GM12865 (cell line): ENCODE data around the gene AOC1.

ENCODE experiments used
- DNase-seq: peaks from one replicate; pipeline ENCODE4 v3.0.0; 2010; ENCODE audit warnings: low read depth
- H3K4me3 ChIP-seq: 2 replicates; pipeline ENCODE4 v1.5.1; 2011; ENCODE audit warnings: mild to moderate bottlenecking, low read depth, low read length, control low read depth
- TF ChIP-seq, protein P1 (sequence below): IDR thresholded peaks from 2 replicates; pipeline ENCODE4 v1.5.1; 2011; ENCODE audit warnings: low read length, control low read depth, low read depth, inconsistent platforms; ENCODE audit not compliant: insufficient read depth; ENCODE audit errors: missing control alignments

Gene AOC1

DNA sequence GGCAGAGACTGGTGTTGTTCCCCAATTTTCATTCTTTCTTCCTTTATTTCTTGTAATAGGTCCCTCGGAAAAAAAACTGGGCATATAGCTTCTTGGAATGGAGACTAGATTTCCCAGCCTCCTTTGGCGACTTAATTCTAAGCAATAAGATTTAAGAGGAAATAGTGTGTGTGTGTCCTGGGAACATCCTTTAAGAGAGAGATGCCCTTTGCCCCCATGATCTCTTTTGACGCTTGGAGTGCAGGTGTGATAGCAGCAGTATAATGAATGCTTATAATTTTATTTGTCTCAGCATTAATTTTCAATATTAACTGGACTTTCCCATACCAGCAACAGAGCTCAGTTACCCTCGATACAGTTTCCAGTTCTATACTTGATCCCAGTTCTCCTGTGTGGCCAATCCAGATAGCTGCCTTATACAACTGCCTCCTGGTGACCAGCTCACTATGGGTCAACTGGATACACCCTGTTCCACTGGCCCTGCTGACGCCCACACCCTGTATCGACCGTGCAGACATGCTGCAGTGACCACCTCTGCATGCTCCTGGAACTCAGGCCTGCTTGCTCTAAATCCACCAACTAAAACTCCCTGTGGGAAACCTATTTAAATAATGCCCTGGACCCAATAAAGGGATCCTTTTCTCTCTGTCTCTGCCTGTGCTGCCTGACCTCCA is 37.9 kb upstream of the AOC1 start:
- no peak overlapping the region for H3K4me3 ChIP-seq
- DNase-seq, result no peak
- TF ChIP-seq, protein P1, sequence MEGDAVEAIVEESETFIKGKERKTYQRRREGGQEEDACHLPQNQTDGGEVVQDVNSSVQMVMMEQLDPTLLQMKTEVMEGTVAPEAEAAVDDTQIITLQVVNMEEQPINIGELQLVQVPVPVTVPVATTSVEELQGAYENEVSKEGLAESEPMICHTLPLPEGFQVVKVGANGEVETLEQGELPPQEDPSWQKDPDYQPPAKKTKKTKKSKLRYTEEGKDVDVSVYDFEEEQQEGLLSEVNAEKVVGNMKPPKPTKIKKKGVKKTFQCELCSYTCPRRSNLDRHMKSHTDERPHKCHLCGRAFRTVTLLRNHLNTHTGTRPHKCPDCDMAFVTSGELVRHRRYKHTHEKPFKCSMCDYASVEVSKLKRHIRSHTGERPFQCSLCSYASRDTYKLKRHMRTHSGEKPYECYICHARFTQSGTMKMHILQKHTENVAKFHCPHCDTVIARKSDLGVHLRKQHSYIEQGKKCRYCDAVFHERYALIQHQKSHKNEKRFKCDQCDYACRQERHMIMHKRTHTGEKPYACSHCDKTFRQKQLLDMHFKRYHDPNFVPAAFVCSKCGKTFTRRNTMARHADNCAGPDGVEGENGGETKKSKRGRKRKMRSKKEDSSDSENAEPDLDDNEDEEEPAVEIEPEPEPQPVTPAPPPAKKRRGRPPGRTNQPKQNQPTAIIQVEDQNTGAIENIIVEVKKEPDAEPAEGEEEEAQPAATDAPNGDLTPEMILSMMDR, result no peak

DNA sequence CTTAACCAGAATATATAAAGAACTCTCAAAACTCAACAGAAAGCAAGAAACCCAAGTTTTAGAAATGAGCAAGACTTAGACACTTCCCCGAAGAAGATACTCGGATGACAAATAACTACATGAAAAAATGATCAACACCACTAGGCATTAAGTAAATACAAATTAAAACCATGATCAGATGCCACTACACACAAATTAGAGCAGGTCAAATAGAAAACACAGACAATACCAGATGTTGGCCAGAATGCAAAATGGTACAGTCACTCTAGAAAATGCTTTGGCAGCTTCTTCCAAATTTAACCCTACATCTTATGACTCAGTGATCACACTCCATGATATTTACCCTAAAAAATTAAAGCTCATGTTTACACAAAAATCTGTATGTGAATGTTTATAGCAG is 33.3 kb upstream of the AOC1 start:
- DNase-seq, result no peak
- H3K4me3 ChIP-seq, result no peak overlapping the region
- TF ChIP-seq, protein P1, result no peak

DNA sequence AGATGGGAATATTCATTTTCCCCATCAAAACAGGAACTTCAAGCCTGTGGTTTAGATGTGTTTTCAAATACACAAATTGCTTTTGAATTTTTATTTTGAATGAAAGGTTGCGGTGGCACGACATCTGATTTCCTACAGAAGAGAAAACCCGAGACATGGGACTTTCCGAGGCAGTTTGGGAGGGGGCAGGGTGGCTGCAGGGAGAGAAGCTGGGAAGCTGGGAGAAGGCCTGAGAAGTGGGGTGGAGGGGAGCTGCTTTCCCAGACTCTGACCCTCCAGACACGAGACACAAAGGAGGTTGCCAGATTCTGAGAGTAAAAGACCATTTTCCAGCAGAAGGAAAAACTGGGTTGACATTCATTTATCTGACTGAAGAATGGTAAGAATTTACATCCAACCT is 32.2 kb upstream of the AOC1 start:
- peak; percentile 13 for DNase-seq
- TF ChIP-seq, protein P1, result no peak
- H3K4me3 ChIP-seq, result no peak overlapping the region

GRCh38 chr7:150820578-150821198 is 31.6 kb upstream of the AOC1 start:
- DNase-seq, result peak; percentile 12
- TF ChIP-seq, protein P1, result no peak
- no peak overlapping the region for H3K4me3 ChIP-seq

DNA sequence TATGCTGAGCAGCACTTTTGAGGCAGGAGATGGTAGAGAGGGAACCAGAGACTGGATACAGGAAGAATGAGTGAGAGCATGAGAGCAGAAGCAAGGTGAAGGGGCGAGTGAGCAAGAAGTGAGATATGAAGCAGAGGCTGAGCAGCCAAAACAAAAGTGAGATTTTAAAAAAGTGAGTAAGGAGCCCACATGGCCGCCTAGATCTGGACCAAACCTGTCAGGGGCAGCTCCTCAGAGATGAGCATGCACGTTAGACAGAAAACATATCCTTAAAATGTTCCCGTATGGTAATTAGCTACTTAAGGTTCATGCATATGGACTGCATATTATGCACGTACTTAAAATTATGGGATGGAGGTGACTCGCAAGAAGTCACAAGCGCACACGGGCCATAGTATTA is 29.3 kb upstream of the AOC1 start:
- no peak for DNase-seq
- TF ChIP-seq, protein P1, result no peak
- no peak overlapping the region for H3K4me3 ChIP-seq

DNA sequence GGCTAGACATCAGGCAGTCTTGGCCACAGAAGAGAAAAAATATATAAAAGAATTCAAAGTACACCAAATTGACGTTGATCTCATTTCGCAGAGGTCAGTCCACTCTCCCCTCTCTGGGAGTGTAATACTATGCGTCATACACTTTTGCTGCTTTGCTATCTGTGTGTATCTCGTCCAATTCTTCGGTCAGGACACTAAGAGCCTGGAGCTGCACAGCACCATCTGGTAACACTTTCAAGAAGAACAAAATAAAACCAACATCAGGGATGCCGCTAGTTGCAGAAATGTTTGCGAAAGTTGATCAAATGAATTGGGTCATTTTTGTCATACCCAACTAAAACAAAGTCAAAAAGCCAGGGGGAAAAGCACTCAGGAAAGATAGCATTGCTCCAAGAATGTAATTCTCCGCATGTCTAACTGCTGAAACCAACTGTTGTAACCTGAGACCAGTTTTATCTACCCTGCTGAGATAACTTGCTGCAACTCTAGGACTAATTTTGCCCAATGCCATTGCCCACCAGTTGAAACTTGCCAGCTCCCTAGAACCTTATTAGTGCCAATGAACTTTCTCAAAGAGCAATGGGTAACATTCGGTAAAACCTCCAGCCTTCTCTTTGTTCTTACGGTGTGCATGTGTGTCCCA is 28.7 kb upstream of the AOC1 start:
- H3K4me3 ChIP-seq, result no peak overlapping the region
- no peak for DNase-seq
- TF ChIP-seq, protein P1, result no peak
